ENCODE results near the gene BTN2A1. TPM values are rescaled to one million over a fixed set of nuclear protein-coding genes. Genes with fewer than 3 reads are reported as not detected.

Gene BTN2A1
- total and polyA plus RNA-seq, 9 of the 15 experiments (the other 6 are each of a cell fraction or from before 2014, with no cell fraction given) = 6.7 to 22.1 (median 16.4) TPM

GRCh38 chr6:26421259-26422144 lies 36.3 kb upstream of the BTN2A1 start (continued):
- TF ChIP-seq REST (IDR thresholded peaks at IDR 0.05; ENCODE audit: borderline replicate concordance) (no peak), REST (CRISPR knock-in tag; IDR thresholded peaks at IDR 0.05; ENCODE audit: low read depth) (no peak), PHB (CRISPR knock-in tag; IDR thresholded peaks at IDR 0.05) (no peak), ZNF316 (IDR thresholded peaks at IDR 0.05) (no peak), CEBPB (tag; IDR thresholded peaks at IDR 0.05) (no peak), JUND (IDR thresholded peaks at IDR 0.05; ENCODE audit: borderline replicate concordance, low read depth, low read length) (no peak), JUND (tag; IDR thresholded peaks at IDR 0.05; ENCODE audit: borderline replicate concordance, low read depth, low read length) (no peak), FOXK1 (CRISPR knock-in tag; IDR thresholded peaks at IDR 0.05; ENCODE audit: borderline replicate concordance) (no peak), RFX1 (IDR thresholded peaks at IDR 0.05) (no peak), FOXJ3 (CRISPR knock-in tag; IDR thresholded peaks at IDR 0.05) (no peak), E2F1 (CRISPR knock-in tag; IDR thresholded peaks at IDR 0.05) (peak; percentile 52; the same call in 1 of the 2 replicates), ARID1B (IDR thresholded peaks at IDR 0.05) (no peak; the same call in 1 of the 2 replicates), PHB2 (IDR thresholded peaks at IDR 0.05; ENCODE audit: low read depth) (0 out of 2 replicates have a peak, but pooled peaks have one; percentile 29), FOSL1 (tag; conservative IDR thresholded peaks at IDR 0.05) (no peak), ZBTB2 (IDR thresholded peaks at IDR 0.05) (peak; percentile 37; the same call in 1 of the 2 replicates)
- TF ChIP-seq, protein P1, sequence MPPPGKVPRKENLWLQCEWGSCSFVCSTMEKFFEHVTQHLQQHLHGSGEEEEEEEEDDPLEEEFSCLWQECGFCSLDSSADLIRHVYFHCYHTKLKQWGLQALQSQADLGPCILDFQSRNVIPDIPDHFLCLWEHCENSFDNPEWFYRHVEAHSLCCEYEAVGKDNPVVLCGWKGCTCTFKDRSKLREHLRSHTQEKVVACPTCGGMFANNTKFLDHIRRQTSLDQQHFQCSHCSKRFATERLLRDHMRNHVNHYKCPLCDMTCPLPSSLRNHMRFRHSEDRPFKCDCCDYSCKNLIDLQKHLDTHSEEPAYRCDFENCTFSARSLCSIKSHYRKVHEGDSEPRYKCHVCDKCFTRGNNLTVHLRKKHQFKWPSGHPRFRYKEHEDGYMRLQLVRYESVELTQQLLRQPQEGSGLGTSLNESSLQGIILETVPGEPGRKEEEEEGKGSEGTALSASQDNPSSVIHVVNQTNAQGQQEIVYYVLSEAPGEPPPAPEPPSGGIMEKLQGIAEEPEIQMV (tag; conservative IDR thresholded peaks at IDR 0.05; ENCODE audit: low read depth) = no peak
